Neural cell (in vitro differentiated cells): Measurements from ENCODE around the gene TRPT1. TPM values are rescaled to one million over a fixed set of nuclear protein-coding genes. Genes with fewer than 3 reads are reported as not detected.

Experiments used
- H2AFZ ChIP-seq: fragments of 200-600, 300-800 bp; sonication (generic), shearing (Covaris generic); 2 replicates; pipeline ENCODE4 v1.6.0; 2014; ENCODE audit warnings: low read depth, mild to moderate bottlenecking, antibody characterized with exemption, low read length, moderate library complexity
- H3F3A ChIP-seq: fragments of 200-600 bp; shearing (Covaris generic); 2 replicates; pipeline ENCODE4 v1.6.1; 2016; ENCODE audit warnings: mild to moderate bottlenecking, moderate library complexity, mixed read lengths, antibody characterized with exemption, low read length; ENCODE audit not compliant: insufficient read depth, poor library complexity, severe bottlenecking
- H3K27ac ChIP-seq: fragments of 200-600, 300-800 bp; sonication (generic), shearing (Covaris generic); 2 replicates; pipeline ENCODE4 v1.5.1; 2014; ENCODE audit warnings: mild to moderate bottlenecking, low read length, moderate library complexity
- H3K27me3 ChIP-seq: fragments of 300-800, 200-600 bp; sonication (generic), shearing (Covaris generic); 2 replicates; pipeline ENCODE4 v1.6.0; 2014; ENCODE audit warnings: mild to moderate bottlenecking, low read depth, low read length, moderate library complexity; ENCODE audit not compliant: insufficient read depth
- H3K36me3 ChIP-seq: fragments of 300-800, 200-600 bp; sonication (generic), shearing (Covaris generic); 2 replicates; pipeline ENCODE4 v1.5.1; 2014; ENCODE audit warnings: mild to moderate bottlenecking, antibody characterized with exemption, low read length, moderate library complexity; ENCODE audit not compliant: insufficient read depth
- H3K4me2 ChIP-seq: fragments of 300-800, 200-600 bp; sonication (generic), shearing (Covaris generic); 2 replicates; pipeline ENCODE4 v1.6.0; 2014; ENCODE audit warnings: mild to moderate bottlenecking, low read length
- H3K4me3 ChIP-seq: fragments of 300-800, 200-600 bp; sonication (generic), shearing (Covaris generic); 2 replicates; pipeline ENCODE4 v1.5.1; 2014; ENCODE audit warnings: mild to moderate bottlenecking, low read length, moderate library complexity
- H3K79me2 ChIP-seq: fragments of 200-600 bp; shearing (Covaris generic); replicated peaks from 2 replicates; pipeline ENCODE4 v1.6.0; 2014; ENCODE audit warnings: mild to moderate bottlenecking, low read length, moderate library complexity; ENCODE audit not compliant: insufficient read depth
- H3K9ac ChIP-seq: fragments of 300-800, 200-600 bp; sonication (generic), shearing (Covaris generic); 2 replicates; pipeline ENCODE4 v1.6.1; 2016; ENCODE audit warnings: mild to moderate bottlenecking, low read length, mixed read lengths
- H3K9me2 ChIP-seq: fragments of 200-600 bp; shearing (Covaris generic); 2 replicates; pipeline ENCODE4 v1.6.1; 2016; ENCODE audit warnings: mild to moderate bottlenecking, low read length, mixed read lengths; ENCODE audit not compliant: insufficient read depth
- H3K9me3 ChIP-seq: fragments of 200-600, 300-800 bp; sonication (generic), shearing (Covaris generic); 2 replicates; pipeline ENCODE4 v1.6.1; 2016; ENCODE audit warnings: mild to moderate bottlenecking, mixed run types, low read length, moderate library complexity, mixed read lengths
- H4K20me1 ChIP-seq: fragments of 200-600 bp; shearing (Covaris generic); 2 replicates; pipeline ENCODE4 v1.6.1; 2016; ENCODE audit warnings: mild to moderate bottlenecking, mixed run types; ENCODE audit not compliant: insufficient read depth
- CTCF ChIP-seq: fragments of 450-650 bp; IDR thresholded peaks from 2 replicates; pipeline ENCODE4 v1.5.1; 2014; ENCODE audit warnings: antibody characterized with exemption, mild to moderate bottlenecking, moderate library complexity; ENCODE audit not compliant: poor library complexity, severe bottlenecking
- EP300 ChIP-seq: fragments of 450-650 bp; conservative IDR thresholded peaks from 2 replicates; pipeline ENCODE4 v1.6.1; 2014; ENCODE audit warnings: antibody characterized with exemption, mild to moderate bottlenecking, moderate library complexity; ENCODE audit not compliant: poor library complexity, severe bottlenecking
- EZH2 ChIP-seq: fragments of 200-600, 300-800 bp; shearing (Covaris generic), sonication (generic); IDR thresholded peaks from 2 replicates; pipeline ENCODE4 v1.6.1; 2014; ENCODE audit warnings: antibody characterized with exemption, low read length, borderline replicate concordance, mild to moderate bottlenecking; ENCODE audit not compliant: insufficient read depth, poor library complexity, severe bottlenecking
- MXI1 ChIP-seq: fragments of 450-650 bp; conservative IDR thresholded peaks from 2 replicates; pipeline ENCODE4 v1.6.1; 2014; ENCODE audit warnings: antibody characterized with exemption, mild to moderate bottlenecking; ENCODE audit not compliant: poor library complexity, severe bottlenecking
- POLR2AphosphoS5 ChIP-seq: IDR thresholded peaks from 2 replicates; pipeline ENCODE4 v1.6.1; 2012
- RAD21 ChIP-seq: fragments of 450-650 bp; conservative IDR thresholded peaks from 2 replicates; pipeline ENCODE4 v1.6.1; 2014; ENCODE audit warnings: antibody characterized with exemption, mild to moderate bottlenecking, moderate library complexity
- REST ChIP-seq: IDR thresholded peaks from 2 replicates; pipeline ENCODE4 v1.6.1; 2012; ENCODE audit warnings: borderline replicate concordance
- SMC3 ChIP-seq: fragments of 450-650 bp; conservative IDR thresholded peaks from 2 replicates; pipeline ENCODE4 v1.6.1; 2014; ENCODE audit warnings: antibody characterized with exemption, mild to moderate bottlenecking, moderate library complexity; ENCODE audit not compliant: poor library complexity
- TAF1 ChIP-seq: IDR thresholded peaks from 2 replicates; pipeline ENCODE4 v1.6.1; 2012; ENCODE audit warnings: low read depth
- polyA plus RNA-seq: library from polyadenylated mRNA; depleted of rRNA; stranded (reverse); fragments of >200 nt; gene quantifications from 2 replicates; pipeline ENCODE4 v1.2.3, GENCODE V29; 2014

The TRPT1 gene
- polyA plus RNA-seq, 1 donor from 2014 or later, result 67.2 TPM

GRCh38 chr11:64227405-64227956, 1.5 kb upstream of the TRPT1 start:
- Histone ChIP-seq H3K9me2 (no peaks in the 10 kb centered on the region), H3K79me2 (peaks cover 6% of the 10 kb centered on the region), H3K4me2 (no peak overlapping the region), H3K27me3 (no peaks in the 10 kb centered on the region), H3K9me3 (no peaks in the 10 kb centered on the region), H3K4me3 (peak overlapping the region; percentile 84), H4K20me1 (no peaks in the 10 kb centered on the region), H3K27ac (no peak overlapping the region), H3K36me3 (no peaks in the 10 kb centered on the region), H2AFZ (no peak overlapping the region), H3F3A (no peaks in the 10 kb centered on the region), H3K9ac (no peak overlapping the region)
- TF ChIP-seq MXI1 (no peak), REST (no peak), RAD21 (no peak), EP300 (no peak), SMC3 (no peak), POLR2AphosphoS5 (no peak), CTCF (no peak)

- no peaks in the 10 kb centered on the region for H4K20me1 ChIP-seq
- no peaks in the 10 kb centered on the region for H3K36me3 ChIP-seq
- peak overlapping the region; percentile 47 for H3K27ac ChIP-seq
- TF ChIP-seq EP300 (no peak), RAD21 (no peak), REST (no peak), MXI1 (no peak), SMC3 (no peak), CTCF (no peak), EZH2 (no peak), TAF1 (no peak), POLR2AphosphoS5 (no peak)
- no peaks in the 10 kb centered on the region for H3K9me3 ChIP-seq
- no peaks in the 10 kb centered on the region for H3F3A ChIP-seq
- peak overlapping the region; percentile 83 for H3K9ac ChIP-seq
- H3K27me3 ChIP-seq, result no peaks in the 10 kb centered on the region
- H3K4me3 ChIP-seq, result peak overlapping the region; percentile 84
- H3K79me2 ChIP-seq, result peaks cover 6% of the 10 kb centered on the region
- H3K9me2 ChIP-seq, result no peaks in the 10 kb centered on the region
- peak overlapping the region; percentile 42 for H3K4me2 ChIP-seq
- peak overlapping the region; percentile 83 for H2AFZ ChIP-seq
Measured at GRCh38 chr11:64226507-64227051, 593 bp upstream of the TRPT1 start.
